Measurements from ENCODE around the gene SH3PXD2A.

GRCh38 chr10:103847909-103848468, 7.4 kb downstream of the SH3PXD2A start:
- TF ChIP-seq CTCF (conservative IDR thresholded peaks at IDR 0.05) (no peak; the same call in 1 of the 2 replicates), ZFX (IDR thresholded peaks at IDR 0.05) (no peak)

All from C4-2B (cell line).